GM19468 (cell line): ENCODE measurements around the gene C21orf58.
A peak's percentile ranks its signal among the peaks of the same experiment; 100 is the strongest.
"Not testable (repeated sequence)": the region's sequence is repeated elsewhere in the genome, so short reads cannot be mapped to it uniquely, and the experiment has no call there.

Source experiments
- ATAC-seq: cut with Tn5 transposase; IDR thresholded peaks from one replicate; pipeline ENCODE4 v1.9.1; 2021; ENCODE audit warnings: mild to moderate bottlenecking, moderate library complexity, moderate number of reproducible peaks; ENCODE audit not compliant: unreplicated experiment; ENCODE audit errors: extremely low read depth

Gene C21orf58

GRCh38 chr21:46323710-46324389, at the start of gene C21orf58, which contains the start of gene PCNT:
Gene C21orf58, minus strand, starts transcription at chr21:46323870. Its CDS starts 1,132 bp downstream, at chr21:46322738.
Gene PCNT, plus strand, starts transcription at chr21:46324156. Its CDS starts 73 bp downstream, at chr21:46324229.
- ATAC-seq = peak; percentile 74

- ATAC-seq = not testable (repeated sequence)
Measured at GRCh38 chr21:46372947-46373346, 49.3 kb upstream of the C21orf58 start.

- no peak for ATAC-seq
Measured at GRCh38 chr21:46372014-46372485, 48.4 kb upstream of the C21orf58 start.

GRCh38 chr21:46371204-46372013, 47.7 kb upstream of the C21orf58 start:
- no peak for ATAC-seq

DNA sequence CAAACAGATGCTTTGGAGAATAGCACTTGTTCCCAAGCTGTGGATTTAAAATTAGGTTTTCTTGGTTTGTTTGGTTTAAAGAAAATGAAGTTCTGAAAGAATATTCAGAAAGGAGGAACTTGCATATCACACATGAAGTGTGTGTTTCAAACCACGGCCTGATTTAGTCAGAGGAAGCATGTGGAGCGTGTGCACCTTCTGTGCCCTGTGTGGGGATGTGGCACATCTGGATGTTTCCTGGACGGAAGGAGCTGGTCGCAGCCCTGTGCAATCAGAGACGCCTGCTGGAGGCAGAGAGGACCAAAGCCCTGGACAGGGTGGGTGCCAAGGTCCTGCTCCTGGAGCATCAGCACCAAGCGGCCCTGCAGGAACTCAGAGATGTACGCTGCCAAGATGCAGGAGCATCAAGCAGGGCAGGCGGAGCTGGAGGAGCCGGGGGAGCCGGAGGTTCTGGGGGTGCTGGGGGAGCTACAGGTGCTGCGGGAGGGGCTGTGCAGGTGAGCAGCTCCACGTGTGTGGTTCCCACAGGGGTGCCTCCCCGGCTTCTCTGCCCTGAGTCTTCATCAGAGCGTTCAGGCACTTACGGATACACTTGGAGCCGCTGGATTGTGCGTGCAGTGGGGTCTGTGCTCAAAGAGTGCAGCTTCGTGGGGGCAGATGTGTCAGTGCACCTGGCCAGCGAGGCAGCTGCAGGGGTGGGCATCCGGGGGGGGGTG, 46.0 kb upstream of the C21orf58 start:
- ATAC-seq = no peak

DNA sequence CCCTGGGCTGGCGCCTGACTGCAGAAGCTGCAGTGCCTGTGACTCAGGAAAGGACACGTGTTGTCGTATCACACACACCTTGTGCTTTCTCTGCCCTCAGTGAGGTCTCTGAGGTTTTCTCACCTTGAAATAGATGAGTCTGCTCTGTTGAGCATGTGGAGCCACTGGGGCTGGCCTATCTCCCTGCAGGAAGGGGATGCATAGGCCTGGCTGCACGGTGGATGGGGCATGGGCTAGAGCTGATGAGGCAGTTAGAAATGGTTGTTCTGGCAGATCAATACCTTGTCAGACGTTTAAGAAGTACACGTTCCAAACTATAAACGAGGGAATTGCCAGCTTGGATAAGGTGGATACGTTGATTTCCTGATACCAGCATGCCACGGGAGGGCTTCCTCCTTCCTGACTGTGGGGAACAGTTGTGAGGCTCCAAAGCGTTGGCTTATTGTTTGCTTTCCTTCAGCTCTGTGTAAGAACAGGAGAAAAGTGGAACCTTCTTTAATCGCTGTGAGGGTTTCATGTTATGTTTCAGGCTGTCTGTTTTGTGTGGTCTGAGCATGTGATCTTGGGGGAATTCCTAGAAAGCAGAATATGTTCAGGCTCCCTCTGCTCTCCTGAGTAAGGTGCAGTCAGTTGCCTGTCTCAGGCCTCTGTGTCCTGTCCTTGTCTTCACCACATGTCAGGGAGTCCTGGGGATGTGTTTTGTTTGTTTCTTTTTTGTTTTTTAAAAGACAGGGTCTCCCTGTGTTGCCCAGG, 45.0 kb upstream of the C21orf58 start:
- no peak for ATAC-seq

GRCh38 chr21:46366966-46367365, 43.3 kb upstream of the C21orf58 start:
- ATAC-seq = no peak

DNA sequence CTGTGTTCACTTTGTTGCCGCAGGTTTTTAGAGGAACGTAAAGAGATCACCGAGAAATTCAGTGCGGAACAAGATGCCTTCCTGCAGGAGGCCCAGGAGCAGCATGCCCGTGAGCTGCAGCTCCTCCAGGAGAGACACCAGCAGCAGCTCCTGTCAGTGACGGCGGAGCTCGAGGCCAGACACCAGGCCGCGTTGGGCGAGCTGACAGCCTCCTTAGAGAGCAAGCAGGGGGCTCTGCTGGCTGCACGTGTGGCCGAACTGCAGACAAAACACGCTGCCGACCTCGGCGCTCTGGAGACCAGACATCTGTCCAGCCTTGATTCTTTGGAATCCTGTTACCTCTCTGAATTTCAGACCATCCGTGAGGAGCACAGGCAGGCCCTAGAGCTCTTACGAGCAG, 42.9 kb upstream of the C21orf58 start:
- no peak for ATAC-seq

DNA sequence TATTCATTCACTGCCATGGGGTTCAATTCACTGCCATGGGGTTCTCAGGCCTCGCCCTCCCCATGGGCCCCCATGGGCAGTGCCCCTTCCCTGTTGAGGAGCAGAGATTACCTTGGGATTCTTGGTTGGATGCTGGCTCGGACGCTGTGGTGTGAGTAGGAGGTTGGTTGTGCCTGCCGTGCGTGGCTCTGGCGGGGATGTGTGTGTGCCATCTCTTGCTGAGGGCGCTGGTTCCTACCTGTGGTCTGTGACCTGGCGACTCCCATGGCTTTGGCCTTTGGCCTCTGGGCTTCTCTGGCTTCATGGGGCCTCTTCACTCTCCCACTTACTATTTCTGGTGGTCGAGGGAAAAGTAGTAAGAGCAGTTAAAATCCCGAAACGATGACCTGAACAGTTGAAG, 42.4 kb upstream of the C21orf58 start:
- ATAC-seq = no peak

DNA sequence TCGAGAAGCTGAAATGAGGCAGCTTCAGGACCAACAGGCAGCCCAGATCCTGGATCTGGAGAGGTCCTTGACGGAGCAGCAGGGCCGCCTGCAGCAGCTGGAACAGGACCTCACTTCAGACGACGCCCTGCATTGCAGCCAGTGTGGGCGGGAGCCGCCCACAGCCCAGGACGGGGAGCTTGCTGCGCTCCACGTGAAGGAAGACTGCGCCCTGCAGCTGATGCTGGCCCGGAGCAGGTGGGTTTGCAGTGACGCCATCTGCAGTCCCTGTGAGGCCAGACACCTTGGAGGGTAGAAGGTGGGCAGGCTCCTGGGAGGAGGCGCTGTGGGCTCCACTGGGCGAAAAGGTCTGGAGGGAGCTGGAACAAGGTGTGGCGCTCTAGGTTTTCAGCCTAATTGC, 40.0 kb upstream of the C21orf58 start:
- no peak for ATAC-seq

GRCh38 chr21:46362946-46363345, 39.3 kb upstream of the C21orf58 start:
- no peak for ATAC-seq

GRCh38 chr21:46361935-46362334, 38.3 kb upstream of the C21orf58 start:
- ATAC-seq = no peak

- ATAC-seq = no peak
Measured at GRCh38 chr21:46361176-46361575, 37.5 kb upstream of the C21orf58 start.

DNA sequence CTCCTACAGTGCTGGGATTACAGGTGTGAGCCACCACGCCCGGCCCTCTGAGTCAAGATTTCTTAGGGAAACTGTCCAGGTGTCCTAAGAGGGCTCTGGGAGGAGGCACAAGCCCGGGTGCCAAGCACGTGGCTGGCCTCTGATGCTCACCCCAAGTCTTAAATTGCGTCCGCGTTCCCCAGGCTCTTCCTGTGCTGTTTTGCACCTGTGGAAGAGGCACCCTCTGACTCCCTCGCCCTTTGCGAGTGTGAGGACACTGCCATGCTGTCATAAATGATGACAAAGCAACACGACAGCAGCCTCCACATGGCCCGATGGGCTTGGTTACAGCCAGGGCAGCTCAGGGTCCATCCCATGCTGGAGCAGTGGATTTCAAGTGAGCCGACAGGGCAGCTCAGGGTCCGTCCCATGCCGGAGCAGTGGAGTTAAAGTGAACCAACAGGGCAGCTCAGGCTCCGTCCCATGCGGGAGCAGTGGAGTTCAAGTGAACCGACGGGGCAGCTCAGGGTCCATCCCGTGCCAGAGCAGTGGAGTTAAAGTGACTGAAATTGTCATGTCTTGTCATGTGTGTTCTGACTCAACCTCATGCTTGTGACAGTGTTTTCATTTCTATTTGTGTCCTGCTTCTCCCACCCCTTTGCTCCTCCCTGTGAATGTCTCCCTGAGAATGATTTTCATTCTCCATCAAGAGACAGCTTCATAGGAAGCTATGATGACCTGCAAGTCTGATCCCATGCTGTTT, 34.2 kb upstream of the C21orf58 start:
- ATAC-seq = no peak

DNA sequence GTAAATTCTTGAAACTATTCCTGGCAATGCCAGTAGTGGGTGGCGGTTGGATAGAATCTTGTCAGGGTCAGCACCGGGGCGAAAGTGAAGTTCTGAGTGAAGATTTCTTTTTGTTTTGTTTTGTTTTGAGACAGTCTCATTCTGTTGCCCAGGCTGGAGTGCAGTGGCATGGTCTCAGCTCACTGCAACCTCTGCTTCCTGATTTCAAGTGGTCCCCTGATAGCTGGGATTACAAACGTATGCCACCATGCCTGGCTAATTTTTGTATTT, 33.6 kb upstream of the C21orf58 start:
- no peak for ATAC-seq

GRCh38 chr21:46356494-46357334, 33.0 kb upstream of the C21orf58 start:
- no peak for ATAC-seq

DNA sequence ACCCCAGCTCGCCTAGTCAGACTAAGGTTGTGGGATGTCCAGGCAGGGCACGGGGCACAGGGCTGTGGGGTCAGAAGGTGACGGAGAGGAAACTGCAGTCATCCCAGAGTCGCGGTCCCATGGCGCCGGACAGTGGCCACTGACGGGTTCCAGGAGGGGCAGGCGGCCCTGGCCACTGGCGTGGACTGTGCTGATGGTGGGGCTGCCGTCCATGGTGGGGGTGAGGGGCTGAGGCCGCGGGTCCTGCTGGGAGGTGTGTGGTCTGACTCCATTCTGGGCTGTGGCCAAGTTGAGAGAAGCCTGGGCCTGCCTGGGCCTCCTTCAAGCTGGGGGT, 32.3 kb upstream of the C21orf58 start:
- no peak for ATAC-seq

DNA sequence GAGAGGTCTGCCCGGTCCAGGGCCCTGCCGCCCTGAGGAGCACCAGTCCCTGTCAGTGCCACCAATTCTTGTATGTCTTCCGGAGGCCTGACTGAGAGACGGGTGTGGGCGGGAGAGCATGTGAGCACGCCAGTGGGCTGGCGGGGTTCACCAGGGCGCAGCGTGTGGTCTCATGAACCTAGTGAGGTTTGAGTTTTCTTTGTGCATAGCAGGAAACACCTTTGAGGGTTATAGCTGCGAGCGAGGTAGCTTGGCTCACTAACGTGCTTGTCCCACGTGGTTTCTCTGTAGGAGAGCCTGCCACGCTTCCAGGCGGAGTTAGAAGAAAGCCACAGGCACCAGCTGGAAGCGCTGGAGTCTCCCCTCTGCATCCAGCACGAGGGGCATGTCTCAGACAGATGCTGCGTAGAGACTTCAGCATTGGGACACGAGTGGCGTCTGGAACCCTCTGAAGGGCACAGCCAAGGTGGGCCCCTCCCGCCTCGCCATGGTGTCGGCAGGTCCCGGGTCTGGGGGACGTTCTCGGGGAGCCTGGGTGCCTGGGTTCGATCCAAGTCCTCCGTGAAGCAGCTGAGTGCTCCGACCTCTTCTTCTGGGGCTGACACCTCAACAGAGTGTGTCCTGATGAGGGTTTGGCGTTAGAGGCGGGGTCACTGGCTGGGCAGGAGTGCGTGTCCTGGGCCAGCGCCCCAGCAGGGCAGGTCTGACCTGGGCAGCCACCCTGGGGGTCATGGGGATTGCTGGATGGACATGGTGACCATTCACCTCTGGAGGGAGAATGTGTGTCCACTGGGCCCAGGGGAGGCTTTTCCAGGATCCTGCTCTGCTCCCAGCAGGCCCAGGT, 31.7 kb upstream of the C21orf58 start:
- no peak for ATAC-seq
